GM18861 (cell line): Measurements from ENCODE around the gene SLC22A14.

Source experiments
- ATAC-seq: cut with Tn5 transposase; IDR thresholded peaks from one replicate; pipeline ENCODE4 v1.9.1; 2021; ENCODE audit not compliant: unreplicated experiment

The SLC22A14 gene

DNA sequence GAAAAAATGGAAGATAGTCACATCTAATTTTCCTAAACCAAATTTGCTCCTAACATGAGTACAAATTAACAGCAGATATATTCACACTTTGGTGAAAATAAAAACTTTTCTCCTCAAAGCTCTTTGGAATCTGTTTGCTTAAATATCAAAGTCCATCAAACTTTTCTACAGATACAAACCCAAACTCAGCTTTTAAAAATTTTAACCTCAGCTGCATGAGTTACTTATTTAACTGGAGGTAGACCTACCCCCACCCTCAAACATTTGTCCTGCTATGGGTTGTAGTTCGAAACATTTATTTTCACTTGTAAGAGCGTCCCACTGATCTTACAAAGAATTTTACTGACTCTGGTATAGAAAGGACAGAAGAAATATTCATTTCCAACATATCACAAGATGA, 55.6 kb downstream of the SLC22A14 start:
- no peak for ATAC-seq

DNA sequence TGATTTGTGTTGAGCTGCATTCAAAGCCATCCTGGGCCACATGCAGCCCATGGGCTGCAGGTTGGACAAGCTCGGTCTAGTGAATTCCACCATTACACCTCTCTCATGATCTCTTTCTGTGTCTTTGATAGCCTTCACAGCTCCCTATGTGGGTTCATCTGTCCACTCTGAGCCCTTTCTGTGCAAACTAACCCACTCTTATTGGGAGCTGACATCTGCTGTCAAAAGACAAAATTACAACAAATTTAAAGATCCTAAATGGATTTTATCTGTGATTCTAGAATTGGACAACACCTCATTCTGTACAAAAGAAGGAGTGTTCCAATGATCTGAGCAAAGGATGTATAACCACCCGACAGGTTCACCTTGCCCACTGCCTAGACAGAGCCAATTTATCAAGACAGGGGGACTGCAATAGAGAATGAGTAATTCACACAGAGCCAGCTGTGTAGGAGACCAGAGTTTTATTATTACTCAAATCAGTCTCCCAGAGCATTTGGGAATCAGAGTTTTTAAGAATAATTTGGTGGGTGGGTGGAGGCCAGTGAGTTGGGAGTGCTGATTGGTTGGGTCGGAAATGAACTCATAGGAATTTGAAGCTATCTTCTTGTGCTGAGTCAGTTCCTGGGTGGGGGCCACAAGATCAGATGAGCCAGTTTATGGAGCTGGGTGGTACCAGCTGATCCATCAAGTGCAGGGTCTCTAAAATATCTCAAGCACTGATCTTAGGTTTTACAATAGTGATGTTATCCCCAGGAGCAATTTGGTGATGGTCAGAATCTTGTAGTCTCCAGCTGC, 61.9 kb downstream of the SLC22A14 start:
- ATAC-seq = no peak

DNA sequence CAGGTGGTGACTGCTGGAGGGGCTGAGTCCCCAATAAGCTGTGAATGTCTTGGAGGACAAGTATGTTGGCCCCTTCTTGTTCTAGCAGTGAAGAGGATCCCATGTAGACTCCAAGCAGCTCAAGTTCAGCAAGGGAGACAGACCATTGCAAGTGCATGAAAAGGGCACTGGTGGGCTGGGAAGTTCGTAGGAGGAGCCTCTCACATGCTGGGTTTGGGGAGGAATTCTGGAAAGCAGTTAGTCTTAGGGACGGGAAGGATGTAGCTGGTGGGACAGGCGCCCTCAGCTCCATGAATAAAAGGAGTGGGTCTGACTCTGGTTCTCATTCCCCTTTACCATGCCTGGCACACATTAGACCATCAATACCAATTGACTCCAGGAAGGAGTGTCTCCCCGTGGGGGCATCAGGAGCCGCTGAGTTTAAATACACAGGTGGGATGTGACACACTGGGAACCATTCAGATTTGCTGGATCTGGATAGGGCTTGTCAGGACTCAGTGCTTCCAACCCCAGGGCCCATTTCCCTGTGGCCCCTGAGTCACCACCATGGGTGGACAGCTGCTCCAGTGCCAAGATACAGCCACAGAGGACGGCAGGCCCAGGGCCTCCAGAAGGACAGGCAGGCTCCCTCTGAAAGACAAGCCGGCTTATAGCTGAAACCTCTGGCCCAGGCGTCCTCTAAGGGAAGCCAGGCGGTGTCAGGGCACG, 63.9 kb downstream of the SLC22A14 start:
- no peak for ATAC-seq

DNA sequence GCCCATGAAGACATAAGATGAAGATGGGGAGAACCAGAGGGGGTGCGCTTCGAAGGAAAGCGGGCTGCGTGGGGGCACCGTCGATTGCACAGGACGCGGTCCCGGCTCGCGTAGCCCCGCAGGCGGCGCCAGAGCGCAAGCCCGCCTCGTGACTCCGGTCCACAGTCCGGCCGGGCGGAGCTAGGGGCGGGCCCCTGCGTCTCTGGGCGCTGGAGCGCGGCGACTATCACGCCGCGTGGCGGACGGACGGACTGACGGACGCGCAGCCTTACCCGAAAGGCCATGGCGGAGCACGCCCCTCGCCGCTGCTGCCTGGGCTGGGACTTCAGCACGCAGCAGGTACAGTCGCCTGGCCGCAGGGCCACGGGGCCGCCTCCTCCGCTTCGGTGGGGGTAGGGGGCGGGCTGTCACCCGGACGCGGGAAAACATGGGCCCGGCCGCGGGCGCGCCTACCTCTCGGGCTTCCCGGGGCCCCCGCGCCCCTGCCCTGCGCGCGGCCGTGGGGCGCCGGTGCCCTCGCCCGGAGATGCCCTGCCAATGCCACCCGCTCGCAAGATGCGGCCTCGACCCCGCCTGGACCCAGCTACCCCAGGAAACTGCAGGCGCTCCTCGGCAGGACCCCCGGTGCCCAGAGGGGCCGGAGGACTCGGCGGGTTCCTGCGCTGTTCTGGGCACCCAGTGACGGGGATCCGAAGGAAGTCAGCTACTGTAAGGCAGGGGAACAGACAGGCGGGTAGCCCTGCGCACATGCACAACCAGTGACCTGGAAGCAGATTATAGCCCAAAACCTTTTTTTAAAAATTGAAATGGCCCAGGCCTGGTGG, 64.7 kb downstream of the SLC22A14 start, which contains the start of gene XYLB:
Gene XYLB (plus strand): TSS at position 199 of the 824 bp plus-strand sequence. CDS start 84 bp downstream, at position 283.
- ATAC-seq = peak; percentile 98

DNA sequence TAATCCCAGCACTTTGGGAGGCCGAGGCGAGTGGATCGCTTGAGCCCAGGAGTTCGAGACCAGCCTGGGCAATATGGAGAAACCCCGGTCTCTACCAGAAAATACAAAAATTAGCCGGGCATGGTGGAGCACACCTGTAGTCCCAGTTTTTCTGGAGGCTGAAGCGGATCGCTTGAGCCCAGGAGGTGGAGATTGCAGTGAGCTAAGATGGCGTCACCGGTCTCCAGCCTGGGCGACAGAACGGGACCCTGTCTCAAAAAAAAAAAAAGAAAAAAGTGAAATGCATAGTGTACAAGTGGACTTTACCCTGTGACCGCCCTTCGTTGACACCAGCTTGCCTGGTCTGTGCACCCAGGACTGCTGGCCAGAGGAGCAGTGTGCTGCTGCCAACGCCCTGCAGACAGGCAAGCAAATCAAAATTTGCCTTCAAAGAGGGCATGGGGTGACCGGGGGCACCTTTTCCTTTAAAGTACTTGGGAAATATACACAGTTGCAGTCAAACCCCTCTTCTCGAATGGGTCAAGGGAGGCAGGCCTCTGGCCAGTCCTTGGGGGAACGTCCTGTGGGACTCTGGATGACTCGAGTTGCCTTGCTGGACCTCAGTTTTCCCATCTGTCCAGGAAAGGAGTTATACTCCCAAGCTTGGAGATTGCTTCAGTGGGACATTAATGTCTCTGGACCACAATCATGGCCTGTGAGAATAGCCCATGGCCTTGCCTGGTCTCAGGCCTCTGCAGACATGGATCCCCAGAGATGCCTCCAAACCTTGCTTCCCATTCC, 65.5 kb downstream of the SLC22A14 start:
- no peak for ATAC-seq

DNA sequence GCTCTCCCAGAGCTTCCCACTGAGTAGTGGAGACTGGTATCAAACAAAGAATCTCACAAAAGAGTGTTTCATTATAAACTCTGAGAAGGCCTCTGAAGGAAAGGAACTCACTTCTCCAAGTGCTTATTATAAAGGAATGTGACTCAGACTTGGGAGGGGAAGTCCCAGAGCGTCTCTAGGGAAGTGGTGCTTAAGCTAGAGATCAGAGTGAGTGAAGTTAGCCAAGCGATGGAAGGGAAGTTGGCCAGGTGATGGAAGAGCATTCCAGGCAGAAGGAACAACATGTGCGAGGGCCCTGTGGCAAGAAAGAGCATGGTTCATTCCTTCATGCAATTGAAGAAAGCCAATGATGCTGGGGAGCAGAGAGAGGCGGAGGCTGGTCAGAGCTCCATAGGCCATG, 66.8 kb downstream of the SLC22A14 start:
- ATAC-seq = no peak

DNA sequence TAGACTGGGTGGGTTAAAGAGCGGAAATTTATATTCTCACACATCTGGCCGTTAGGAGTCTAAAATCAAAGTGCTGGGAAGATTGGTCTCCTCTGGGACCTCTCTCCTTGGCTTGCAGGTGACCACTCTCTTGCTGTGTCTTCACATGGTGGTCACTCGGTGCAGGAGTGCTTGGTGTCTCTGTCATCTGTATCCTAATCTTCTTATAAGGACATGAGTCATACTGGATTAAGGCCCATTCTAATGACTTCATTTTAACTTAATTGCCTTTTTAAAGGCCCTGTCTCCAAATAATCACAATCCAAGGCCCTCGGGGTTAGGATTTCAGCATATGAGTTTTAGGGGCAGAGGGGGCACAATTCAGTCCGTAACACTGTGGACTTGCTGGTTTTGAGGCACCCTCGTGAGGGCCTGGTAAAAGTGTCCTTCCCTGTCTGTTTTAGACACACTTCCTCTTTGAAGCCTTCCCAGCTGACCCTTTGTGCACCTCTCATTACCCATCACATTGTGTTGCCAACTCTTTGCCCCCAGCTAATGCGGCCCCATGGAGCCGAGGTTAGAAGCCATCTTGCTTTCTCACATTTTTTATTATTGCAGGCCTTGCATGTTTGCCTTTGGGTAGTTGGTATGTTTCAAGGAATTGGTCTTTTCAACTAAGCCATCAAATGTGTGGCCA, 67.7 kb downstream of the SLC22A14 start:
- no peak for ATAC-seq

DNA sequence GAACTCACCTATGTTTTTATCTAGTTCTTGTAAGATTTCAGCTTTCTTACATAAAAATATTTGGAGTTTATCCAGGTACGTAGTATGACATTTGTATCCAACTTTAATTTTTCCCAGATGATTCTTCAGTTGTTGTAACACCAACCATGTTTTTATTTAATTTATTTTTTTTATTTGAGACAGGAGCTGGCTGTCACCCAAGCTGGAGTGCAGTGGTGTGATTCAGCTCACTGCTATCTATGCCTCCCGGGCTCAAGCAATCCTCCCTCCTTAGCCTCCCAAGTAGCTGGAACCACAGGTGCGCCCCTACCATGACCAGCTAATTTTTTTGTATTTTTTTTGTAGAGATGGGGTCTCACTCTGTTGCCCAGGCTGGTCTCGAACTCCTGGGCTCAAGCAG, 71.1 kb downstream of the SLC22A14 start:
- ATAC-seq = no peak

DNA sequence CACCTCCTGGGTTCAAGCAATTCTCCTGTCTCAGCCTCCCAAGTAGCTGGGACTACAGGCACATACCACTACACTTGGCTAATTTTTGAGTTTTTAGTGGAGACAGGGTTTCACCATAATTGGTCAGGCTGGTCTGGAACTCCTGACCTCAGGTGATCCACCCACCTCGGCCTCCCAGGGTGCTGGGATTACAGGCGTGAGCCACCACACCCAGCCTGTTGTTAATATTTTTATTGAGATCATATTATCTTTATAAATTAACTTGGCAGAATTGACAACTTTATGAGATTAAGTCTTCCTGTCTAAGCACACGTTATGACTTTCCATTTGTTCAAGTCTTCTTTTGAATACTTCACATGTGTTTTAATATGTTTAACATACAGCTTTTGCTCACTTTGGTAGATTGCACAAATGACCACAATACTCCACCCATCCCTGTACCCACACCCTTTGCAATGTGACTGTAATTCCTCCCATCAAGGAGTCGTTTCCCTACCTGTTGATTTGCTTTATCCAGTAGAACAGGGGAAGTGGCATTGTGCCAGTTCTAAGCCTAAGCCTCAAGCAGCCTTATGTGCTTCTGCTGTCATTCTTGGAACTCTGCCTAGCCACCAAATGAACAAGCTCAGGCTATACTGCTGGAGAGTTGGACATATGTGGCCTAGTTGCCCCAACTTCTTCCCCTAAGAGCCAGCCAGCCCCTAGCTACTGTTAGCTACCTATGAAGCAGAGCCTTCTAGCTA, 72.7 kb downstream of the SLC22A14 start:
- ATAC-seq = no peak

DNA sequence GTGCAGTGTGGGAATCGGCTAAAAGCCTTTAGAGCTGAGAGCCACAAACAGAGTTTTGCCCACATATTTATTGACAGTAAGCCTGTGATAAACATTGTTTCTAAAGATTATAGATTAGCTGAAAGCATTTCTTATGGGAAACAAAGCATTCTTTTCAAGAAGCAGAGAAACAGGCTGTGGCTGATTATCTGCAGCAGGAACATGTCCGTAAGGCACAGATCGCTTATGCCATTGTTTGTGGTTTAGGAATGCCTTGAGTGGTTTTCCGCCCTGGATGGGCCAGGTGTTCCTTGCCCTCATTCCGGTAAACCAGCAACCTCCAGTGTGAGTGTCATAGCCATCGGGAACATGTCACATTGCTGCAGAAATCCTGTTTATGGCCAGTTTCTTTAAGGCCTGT, 76.9 kb downstream of the SLC22A14 start:
- no peak for ATAC-seq

DNA sequence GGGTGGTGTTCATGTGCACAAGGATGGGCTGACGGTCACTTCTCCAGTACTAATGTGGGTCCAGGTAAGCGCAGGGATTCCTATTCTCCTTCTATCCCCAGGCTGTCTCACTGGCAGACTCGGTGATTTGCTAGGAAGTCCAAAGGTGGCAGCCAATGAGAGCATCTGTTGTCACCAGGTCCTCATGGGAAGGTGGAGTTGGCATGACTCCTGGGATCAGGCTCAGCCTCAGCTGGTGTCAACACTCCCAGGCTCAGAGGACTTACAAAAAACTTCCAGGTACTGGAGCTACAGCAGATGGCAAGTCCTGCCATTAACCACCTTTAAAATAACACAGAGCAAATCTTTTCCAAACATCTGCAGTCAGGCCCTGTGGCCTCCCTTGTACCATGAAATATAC, 78.3 kb downstream of the SLC22A14 start:
- ATAC-seq = no peak

DNA sequence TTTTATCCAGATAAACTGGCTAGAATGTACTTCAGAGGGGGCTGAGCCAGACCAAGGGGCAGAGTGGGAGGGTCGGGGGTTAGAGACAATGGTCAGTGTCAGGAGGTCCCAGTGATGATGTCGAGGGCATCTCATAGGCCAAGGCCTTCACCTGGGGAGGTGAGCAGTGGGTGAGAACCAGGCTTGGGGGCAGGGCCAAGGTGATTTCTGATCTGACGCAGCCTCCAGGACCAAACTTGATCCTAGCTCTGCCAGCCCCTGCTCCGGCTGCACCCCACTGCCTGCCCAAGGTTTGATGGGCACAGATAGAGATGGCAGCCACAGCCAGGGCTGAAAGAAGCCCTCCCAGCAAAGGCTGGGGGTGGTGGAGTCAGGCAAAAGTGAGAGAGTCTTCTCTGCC, 79.4 kb downstream of the SLC22A14 start:
- ATAC-seq = no peak

DNA sequence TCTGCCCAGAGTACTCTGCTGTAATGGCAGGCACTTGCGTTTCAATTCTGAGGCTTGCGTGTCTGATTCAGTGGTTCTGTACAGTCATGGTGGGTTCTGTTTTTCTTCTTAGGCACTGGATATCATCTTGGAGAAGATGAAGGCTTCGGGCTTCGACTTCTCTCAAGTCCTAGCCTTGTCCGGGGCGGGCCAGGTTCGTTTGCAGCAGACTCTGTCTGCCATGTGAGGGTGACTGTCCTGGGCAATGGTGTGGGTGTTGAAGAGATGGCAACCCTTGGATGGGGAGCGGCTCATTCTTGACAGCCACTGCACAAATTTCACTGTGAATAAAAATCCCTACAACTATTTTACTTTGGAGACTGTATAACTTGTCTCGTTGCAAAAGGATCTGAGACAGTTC, 80.7 kb downstream of the SLC22A14 start:
- no peak for ATAC-seq

DNA sequence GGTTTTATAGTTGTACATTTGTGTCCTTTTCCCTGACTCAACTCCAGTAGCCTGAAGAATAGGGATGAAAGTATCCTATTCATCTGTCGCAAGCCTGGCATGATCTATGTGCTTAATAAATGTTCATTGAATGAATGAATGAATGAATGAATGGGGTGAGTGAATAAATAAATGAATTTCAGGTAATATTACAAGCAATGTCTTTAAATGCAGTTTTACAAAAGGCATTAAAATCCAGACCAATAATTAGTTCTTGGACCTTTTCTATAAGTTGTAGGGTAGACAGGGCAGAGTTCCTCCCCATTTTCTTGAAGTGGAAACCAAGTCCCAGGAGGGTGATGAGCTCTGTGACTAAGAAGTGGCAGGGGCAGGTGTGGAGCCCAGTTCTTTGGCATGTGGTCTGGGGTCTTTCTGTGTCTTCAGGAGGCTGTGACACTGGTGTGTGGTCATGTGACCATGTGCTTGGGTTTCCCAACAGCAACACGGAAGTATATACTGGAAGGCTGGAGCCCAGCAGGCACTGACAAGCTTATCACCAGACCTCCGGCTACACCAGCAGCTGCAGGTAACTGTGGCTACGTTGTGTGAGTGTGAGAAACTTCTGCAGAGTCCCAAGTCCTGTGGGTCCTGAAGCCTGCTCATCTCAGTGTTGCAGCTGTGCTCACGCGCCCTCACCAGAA, 82.8 kb downstream of the SLC22A14 start:
- ATAC-seq = no peak

DNA sequence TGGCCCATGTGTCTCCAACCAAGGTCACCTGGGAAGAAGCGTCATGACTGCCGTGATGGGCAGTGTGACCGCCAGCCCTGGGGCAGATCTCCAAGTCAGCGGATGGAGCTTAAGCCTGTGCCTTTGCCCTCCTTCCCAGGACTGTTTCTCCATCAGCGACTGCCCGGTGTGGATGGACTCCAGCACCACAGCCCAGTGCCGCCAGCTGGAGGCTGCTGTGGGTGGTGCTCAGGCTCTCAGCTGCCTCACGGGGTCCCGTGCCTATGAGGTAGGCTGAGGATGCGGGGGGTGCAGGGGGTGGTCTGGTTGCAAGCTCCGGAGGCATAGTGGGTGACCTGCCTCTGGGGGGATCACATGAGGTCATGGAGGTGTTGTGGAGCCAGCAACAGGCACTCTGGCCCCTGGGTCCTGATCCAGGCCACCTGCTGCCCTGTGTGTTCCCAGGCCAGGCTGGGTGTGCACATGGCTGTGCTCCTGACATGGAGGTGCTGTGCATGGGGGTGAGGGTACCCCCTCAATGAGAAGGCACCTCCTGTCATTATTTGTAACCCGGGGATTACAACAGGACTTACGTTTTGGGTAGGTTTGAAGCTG, 83.5 kb downstream of the SLC22A14 start:
- no peak for ATAC-seq

DNA sequence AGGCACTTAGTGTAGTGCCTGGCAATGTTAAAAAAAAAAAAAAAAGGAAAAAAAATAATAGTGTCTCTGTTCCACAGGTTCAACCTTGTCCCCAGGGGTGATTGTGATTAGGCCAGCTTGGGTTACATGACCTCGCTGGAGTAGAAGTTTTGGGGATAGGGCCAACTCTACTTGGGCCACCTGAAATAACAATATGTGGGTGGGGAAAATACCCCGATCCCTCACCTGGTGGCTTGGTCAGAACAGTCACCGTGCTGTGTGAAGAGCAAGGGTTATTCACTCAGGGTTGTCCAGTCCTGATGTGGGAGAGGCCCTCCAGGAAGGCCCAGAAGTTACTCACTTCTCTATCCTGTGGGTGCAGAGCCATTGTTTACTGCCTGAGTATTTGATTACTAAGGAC, 84.0 kb downstream of the SLC22A14 start:
- no peak for ATAC-seq

DNA sequence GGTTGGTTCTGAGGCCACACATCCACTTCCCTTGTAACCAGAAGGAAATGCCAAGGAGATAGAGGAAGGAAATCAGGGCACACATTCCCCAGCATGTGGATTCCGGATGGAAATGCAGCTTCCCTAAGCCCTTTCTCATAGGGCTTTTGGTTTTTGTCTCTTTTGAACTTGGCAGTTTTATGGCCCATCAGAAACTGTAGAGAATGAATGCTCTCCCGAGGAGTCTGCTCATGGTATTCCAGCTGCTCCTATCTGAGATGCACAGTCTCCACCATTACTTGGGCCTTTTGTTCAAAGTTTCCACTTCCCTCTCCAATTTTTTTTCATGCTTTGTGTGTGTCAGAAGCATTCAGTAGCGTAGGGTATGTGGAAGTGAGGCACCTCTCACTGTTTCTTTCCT, 85.7 kb downstream of the SLC22A14 start:
- ATAC-seq = no peak
